Measurements from ENCODE around the gene DYNC2I2. TPM values are rescaled to one million over a fixed set of nuclear protein-coding genes. Genes with fewer than 3 reads are reported as not detected.

DYNC2I2 gene
- total RNA-seq, 2 experiments from 2014 or later: 56.9 to 59.7 TPM

DNA sequence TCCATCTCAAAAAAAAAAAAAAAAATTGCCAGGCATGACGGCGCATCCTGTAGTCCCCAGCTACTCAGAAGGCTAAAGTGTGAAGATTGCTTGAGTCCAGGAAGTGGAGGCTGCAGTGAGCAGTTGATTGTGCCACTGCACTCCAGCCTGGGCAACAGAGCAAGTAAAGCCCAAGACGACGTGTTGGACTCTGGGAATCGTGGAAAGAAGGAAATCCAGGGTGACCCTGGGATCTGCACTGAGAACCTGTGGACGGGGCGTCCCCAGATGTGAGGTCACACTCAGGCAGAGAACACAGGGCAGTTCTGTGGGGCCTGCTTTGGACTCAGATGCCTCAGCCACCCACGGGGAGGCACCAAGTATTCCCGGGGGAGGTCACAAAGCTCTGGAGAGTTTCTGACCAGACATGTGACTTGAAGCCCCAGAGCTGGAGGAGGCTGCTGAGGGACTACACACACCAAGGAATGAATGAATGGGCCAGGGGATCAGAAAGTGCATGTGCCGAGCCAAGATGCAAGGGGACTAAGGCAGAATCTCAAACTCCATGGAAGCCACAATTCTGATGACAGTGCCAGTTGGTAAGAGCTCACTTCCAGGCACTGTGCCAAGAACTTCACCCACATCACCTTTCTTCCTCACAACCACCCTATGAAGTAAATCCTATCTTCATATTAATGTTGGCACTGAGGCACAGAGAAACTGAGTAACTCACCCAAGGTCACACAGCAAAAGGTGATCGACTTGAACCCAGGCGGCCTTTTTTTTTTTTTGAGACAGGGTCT lies 12.9 kb downstream of the DYNC2I2 start:
- CTCF ChIA-PET: interaction anchor here (0.8 kb wide), 1 partner anchor 66 kb away, joined by 3 read pairs; no protein-coding TSS in a partner anchor

DNA sequence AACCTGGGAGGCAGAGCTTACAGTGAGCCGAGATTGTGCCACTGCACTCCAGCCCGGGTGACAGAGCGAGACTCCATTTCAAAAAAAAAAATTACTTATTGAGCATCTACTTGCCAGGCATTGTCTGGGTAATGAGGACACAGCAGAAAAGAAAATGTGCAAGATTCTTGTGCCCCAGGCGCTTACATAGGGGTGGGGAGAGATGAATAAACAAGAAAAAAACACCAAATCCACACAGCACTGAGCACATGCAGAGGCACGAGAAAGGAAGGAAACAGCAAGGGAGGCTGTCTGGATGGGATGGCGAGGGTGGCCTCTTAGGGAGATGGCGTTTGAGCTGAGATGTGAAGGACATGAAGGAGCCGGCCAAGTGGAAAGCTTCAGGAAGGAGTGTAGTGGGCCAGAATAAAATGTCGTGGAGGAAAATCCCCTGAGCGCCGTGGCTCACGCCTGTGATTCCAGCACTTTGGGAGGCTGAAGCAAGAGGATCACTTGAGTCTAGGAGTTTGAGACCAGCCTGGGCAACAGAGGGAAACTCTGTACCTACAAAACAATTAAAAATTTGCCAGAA lies 13.9 kb downstream of the DYNC2I2 start:
- CTCF ChIA-PET: interaction anchor here (0.7 kb wide), 1 partner anchor 26 kb away, joined by 3 read pairs; no protein-coding TSS in a partner anchor
- POLR2A ChIA-PET: interaction anchor here (0.6 kb wide), 1 partner anchor 280 kb away, joined by 5 read pairs; no protein-coding TSS in a partner anchor

More for the DNA sequence above, 12.9 kb downstream of the DYNC2I2 start:
- POLR2A ChIA-PET: no interaction called here

DNA sequence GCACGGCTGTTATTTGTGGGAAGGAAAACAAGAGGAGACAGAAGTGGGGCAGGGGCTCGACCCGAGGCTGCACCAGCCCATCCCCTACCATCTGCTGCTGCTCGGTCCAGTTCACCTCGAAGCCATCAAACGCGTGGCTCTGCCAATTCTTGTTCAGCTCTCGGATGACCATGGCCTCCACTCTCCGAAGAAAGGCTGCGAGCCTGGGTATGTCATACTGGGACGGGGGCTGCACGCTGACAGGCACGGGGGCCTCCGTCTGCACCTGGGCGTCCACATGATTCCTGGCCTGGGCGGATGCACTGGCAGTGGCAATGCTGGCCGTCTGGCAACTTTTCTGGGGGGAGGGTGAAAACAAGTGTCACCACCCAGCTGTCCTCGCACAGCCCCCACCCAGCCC lies 16.0 kb downstream of the DYNC2I2 start:
- CTCF ChIA-PET: interaction anchor here (0.6 kb wide), 1 partner anchor 83 kb away, joined by 4 read pairs; no protein-coding TSS in a partner anchor
- POLR2A ChIA-PET: no interaction called here

DNA sequence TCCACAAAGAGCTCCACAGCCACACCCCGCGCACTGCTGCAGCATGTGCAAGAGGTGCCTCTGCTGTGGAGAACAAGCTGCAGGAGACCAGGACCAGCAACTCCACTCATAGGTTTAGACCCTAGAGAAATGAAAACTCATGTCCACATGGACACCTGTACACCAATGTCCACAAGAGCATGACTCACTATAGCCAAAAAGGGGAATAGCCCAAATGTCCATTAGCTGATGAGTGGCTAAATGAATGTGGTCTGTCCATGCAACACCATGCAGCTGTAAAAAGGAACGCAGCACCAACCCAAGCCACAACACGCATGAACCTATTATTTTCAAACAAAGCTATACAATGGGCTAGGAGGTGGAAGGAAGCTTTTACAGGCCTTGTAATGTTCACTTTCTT lies 18.1 kb downstream of the DYNC2I2 start:
- CTCF ChIA-PET: interaction anchor here (0.7 to 0.9 kb wide), 2 partner anchors 10 to 148 kb away, joined by 3 read pairs; partner anchors contain the start of gene TBC1D13
- POLR2A ChIA-PET: interaction anchor here (0.7 kb wide), 1 partner anchor 150 kb away, joined by 4 read pairs; no protein-coding TSS in a partner anchor

DNA sequence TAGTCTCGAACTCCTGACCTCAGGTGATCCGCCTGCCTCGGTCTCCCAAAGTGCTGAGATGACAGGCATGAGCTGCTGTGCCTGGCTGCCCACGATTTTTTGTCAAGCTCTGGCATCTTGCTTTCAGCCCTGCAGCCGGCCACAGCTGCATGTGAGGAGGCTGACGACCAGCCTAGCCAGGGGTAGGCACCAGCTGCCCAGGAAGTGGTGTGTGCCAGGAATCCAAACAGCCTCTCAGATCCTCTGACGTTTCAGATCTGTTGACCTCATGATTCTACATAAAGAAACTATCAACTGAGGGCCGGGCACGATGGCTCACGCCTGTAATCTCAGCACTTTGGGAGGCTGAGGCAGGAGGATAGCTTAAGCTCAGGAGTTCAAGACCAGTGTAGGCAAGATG lies 19.0 kb downstream of the DYNC2I2 start:
- ChIA-PET CTCF (interaction anchor here (0.7 kb wide), 1 partner anchor 82 kb away, joined by 3 read pairs; no protein-coding TSS in a partner anchor), POLR2A (interaction anchor here (0.6 to 0.7 kb wide), 2 partner anchors 18 to 151 kb away, joined by 4 read pairs; no protein-coding TSS in a partner anchor)

DNA sequence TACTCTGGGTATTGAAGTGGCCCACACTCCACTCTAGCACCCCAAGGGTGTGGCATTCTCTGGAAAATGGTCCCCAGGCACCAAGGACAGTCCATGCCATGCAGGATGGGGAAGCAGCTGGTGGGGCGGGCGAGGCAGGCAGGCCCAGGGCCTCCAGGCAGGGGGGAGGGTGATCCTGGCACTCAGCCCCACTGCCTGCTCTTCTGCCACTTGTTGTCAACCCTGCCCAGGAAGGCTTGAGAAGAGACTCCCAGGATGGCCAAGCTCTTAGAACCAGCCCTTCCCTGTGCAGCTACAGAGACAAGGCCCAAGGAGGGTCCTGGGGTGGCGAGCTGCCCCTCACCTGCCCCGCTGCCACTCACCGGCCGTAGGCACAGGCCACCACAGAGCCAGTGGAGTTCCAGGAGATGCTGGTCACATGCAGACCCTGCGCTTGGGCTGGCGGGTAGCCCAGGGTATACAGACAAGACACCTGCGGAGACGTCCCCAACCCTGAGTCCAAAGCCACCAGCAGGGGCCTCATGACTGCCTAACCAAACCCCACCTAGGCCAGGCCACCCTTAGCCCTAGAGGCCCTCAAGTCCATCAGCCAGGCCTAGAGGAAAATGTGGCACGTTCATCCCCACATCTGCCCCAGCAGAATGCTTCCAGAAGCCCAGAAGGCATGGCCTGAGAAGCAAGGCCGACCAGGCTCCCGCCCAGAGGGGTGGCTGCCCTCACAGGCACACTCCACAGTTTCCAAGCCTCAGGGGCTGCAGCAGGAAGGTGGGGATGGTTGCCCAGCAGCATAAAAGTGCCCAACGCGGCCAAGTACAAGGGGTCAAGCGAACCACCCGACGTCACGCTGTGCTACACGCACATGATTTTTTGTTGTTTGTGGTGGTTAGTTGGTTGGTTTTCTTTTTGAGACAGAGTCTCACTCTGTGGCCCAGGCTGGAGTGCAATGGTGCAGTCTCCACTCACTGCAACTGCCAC lies 19.8 kb downstream of the DYNC2I2 start:
- ChIA-PET CTCF (interaction anchor here (0.8 kb wide), 1 partner anchor 17 kb away, joined by 3 read pairs; no protein-coding TSS in a partner anchor), POLR2A (no interaction called here)

DNA sequence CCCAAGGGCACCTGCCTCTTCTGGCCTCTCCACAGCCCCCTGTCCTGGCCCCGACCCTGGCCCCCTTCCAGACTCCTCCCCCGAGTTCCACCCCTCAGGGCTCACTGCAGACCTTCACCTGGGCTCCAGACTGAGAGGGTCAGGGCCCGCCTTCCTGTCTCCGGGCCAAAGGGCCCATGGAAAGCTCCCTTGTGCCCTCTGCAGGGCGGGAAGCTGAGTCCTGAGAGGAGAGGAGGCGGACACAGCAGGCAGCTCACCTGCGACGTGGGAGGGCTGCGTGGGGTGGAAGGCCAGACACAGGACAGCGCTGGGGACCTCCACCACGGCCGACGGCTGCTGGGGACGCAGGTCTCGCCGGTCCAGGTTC lies 20.6 kb downstream of the DYNC2I2 start:
- POLR2A ChIA-PET: no interaction called here
- CTCF ChIA-PET: interaction anchor here (0.8 kb wide), 1 partner anchor 18 kb away, joined by 3 read pairs; no protein-coding TSS in a partner anchor

DNA sequence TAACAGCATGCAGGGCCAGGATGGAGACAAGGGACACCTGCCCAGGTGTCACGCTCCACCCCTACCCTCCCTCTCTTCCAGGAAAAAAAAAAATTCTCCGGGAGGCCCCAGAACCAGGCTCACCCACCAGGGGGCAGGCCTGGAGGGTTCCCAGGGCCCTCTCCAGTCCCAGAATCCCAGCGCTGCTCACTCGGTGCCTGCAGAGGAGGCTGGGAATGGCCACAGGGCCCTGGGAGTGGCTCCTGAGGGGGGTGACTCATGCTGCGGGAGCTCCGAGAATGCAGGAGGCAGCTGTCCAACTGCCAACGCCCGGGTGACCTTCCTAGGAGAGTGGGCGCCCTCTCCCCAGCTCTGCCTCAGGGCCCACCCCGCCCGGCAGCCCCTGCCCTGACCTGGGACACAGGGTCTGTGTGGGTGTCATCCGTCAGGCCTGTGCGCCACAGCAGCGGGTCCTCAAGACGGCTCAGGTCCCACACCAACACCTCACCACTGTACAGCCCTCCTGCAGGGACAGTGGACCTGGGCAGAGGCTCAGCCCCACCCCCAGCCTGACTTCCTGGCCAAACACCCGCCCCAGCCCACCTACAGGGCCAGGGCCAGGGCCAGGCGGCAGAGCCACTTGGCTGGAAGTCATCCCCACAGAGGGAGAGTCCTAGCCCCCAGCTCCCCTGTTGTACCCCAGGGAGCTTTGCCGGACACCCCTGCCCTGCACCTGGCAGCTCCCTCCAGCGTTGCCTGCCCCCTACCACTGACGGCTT lies 21.2 kb downstream of the DYNC2I2 start:
- CTCF ChIA-PET: no interaction called here
- POLR2A ChIA-PET: no interaction called here

DNA sequence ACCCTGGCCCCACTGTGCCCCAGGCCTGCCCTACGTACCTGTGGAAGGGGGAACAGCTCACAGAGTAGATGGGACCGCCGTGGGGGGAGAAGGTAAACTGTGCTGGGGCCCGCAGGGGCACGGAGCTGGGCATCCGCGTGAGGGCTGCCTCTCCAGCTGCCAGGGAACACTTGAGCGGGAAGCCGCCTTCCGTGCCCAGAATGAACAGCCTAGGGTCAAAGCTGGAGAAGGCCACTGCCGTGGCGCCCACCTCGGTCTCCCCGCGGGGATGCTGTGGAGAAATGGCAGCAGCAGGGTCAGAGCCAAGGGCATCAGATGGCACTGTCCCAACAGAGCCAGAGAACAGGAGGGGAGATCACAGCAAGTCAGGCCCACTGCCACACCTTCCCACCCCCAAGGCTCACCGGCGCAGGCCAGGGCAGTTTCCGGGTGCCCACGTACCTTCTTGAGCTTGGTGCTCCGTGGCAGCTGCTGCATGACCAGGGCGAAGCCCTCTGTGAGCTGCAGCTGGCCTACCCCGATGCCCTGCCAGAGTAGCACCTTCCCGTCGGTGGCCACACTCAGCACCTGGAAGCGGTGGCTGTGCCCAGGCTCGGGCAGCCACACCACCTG lies 21.9 kb downstream of the DYNC2I2 start:
- POLR2A ChIA-PET: no interaction called here

DNA sequence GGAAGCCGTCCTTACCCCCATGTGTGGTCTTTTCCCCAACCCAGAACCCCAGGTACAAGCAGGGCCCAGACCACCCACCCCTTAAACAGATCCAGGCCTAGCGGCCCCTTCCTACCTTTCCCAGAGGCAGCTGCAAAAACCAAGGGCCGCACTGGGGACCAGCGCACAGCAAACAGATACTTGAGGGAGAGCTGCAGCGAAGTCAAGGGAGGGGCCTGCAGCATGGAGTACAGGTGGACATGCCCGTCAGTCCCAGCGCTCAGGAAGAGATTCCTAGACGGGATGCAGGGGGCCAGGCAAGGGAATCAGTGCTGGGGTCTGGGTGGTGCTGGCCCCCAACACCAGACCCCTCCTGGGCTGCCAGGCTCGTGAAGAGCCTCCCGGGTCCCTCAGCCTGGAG lies 22.5 kb downstream of the DYNC2I2 start:
- POLR2A ChIA-PET: no interaction called here
- CTCF ChIA-PET: no interaction called here

More for the DNA sequence above, 21.9 kb downstream of the DYNC2I2 start:
- CTCF ChIA-PET: no interaction called here

DNA sequence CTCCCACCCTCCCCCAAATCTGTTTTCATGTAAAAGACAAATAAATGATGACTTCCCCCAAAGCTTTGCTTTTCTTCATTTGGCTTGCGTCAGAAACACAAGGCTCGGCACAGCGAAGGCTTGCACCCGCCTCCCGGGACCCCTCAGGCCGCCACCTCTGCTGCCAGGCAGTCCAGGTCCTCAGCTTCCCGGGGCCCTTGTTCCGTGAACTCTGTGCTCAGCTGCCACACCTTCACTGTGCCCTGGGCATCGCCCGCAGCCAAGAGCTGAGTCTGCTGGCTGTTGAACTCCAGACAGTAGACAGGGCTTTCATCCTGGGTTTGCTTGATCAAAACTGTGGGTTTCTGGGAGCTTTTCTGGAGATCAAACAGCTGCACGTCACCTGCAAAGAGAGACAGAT lies 23.0 kb downstream of the DYNC2I2 start:
- POLR2A ChIA-PET: no interaction called here
- CTCF ChIA-PET: no interaction called here

DNA sequence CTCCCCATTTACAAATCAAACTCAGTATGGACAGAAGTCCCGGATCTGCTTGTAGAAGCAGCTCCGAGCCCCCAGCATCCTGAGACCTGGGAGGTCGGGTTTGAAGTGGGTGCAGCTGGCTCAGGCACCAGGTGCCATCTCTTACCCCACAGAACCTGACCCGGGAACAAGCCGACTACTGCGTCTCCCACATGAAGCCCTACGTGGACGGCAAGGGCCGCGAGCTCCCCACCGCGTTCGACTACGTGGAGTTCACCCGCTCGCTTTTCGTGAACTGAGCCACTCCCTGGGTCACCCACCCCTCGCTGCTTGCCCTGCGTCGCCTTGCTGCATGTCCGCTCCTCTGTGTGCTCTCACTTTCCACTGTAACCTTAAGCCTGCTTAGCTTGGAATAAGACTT lies 23.6 kb downstream of the DYNC2I2 start:
- POLR2A ChIA-PET: no interaction called here
- CTCF ChIA-PET: interaction anchor here (0.6 kb wide), 1 partner anchor 194 kb away, joined by 4 read pairs; no protein-coding TSS in a partner anchor

DNA sequence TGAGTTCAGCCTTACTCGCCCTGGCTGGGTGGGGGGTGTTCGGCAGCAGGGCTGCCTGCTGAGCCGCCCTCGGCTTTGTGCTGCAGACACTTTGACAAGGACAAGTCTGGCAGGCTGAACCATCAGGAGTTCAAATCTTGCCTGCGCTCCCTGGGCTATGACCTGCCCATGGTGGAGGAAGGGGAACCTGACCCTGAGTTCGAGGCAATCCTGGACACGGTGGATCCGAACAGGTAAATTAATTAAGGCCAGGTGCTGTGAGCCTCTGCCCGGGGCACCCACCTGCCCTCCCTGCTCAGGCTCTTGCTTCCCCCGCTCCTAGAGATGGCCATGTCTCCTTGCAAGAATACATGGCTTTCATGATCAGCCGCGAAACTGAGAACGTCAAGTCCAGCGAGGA lies 24.2 kb downstream of the DYNC2I2 start:
- CTCF ChIA-PET: interaction anchor here (0.6 kb wide), 1 partner anchor 194 kb away, joined by 4 read pairs; no protein-coding TSS in a partner anchor

DNA sequence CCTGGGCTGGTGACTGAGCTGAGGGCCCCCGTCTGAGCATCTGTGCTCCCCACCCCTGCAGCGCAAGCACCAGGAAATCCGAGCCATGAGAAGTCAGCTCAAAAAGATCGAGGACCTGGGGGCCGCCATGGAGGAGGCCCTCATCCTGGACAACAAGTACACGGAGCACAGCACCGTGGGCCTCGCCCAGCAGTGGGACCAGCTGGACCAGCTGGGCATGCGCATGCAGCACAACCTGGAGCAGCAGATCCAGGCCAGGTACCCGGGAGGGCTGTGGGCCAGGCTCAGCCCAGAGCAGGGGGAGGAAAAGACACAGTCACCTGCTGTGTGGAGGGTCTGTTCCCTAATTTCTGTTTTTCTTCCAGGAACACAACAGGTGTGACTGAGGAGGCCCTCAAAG lies 24.6 kb downstream of the DYNC2I2 start:
- CTCF ChIA-PET: no interaction called here

More for the DNA sequence above, 24.2 kb downstream of the DYNC2I2 start:
- POLR2A ChIA-PET: no interaction called here

DNA sequence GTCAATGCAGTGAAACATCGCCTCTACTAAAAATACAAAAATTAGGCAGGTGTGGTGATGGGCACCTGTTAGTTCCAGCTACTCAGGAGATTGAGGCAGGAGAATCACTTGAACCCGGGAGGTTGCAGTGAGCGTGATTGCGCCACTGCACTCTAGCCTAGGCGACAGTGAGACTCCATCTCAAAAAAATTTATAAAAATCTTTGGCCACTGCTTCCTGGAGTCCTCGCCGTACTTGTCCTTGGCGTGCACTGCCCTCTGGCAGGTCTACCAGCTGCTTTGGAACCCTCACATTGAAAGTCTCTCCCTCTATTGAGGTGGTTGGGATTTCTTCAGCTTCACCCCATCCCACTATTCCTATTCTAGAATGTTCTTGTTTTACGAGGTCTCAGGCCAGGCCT lies 25.0 kb downstream of the DYNC2I2 start:
- POLR2A ChIA-PET: interaction anchor here (0.5 kb wide), 1 partner anchor 37 kb away, joined by 3 read pairs; no protein-coding TSS in a partner anchor

More for the DNA sequence above, 24.6 kb downstream of the DYNC2I2 start:
- POLR2A ChIA-PET: interaction anchor here (0.5 kb wide), 1 partner anchor 38 kb away, joined by 3 read pairs; no protein-coding TSS in a partner anchor

DNA sequence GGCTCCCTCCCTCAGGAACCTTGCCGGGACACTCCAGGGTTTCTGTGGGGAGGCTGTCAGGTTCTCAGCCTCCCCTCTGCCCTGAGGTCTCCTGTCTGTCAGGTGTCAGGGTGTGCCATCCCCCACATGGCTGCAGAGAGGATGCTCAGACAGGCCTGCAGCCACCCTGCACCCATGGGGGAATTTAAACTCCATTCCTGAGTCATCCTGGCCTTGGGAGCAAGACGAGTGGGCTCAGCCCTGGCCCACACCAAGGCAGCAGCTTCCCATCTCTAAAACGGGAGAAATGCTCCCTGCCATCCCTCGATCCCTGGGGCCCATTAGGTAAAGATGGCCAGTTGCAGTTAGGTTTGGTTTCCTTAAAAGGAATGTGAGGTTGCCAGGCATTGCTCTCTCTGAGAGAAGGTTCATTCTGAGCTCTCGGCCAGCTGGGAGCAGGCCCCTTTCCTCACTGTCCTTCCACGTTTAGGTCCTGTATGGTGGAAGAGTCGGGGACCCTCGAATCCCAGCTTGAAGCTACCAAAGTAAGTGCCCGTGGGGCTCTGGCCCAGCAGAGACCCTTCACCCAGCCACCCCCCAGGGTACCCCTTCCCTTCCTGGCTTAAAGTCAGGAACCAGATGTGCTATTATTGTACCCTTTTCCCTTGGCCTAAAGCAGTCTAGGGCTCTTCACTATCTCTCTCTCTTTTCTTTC lies 26.6 kb downstream of the DYNC2I2 start:
- CTCF ChIA-PET: no interaction called here
- POLR2A ChIA-PET: no interaction called here

More for the DNA sequence above, 25.0 kb downstream of the DYNC2I2 start:
- CTCF ChIA-PET: no interaction called here

DNA sequence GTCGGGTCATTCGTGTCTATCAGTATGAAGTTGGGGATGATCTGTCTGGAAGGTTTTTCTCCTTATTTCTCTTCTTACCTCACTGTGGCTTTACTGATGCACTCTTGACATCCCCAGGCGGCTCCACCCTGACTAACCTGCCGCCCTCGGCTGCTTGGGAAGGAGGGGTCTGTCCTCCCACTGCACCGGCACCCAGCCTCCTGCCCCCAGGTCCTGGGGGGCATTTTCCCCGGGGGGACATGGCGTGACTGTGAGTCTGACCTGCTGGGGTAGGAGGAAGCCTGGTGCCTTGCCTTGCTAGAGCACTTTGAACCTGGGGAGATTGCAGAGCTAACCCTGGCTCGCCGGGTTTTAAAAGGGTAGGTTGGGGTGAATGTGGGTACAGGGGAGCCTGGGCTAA lies 27.5 kb downstream of the DYNC2I2 start:
- ChIA-PET POLR2A (no interaction called here), CTCF (interaction anchor here (0.6 kb wide), 1 partner anchor 662 kb away, joined by 4 read pairs; no protein-coding TSS in a partner anchor)

Data from activated CD8-positive, alpha-beta memory T cell treated with anti-CD3 and anti-CD28 coated beads for 36 hours (primary cell).